NCI-H2029 treated with DMSO at 0.1 percent for 48 hours (cell line): ENCODE data around the gene ERBB4.
"Not testable (repeated sequence)": the region's sequence is repeated elsewhere in the genome, so short reads cannot be mapped to it uniquely, and the experiment has no call there.

Source experiments
- DNase-seq: peaks from one replicate; lab custom pipeline; 2025; lab: John Stamatoyannopoulos, UW

ERBB4 gene

DNA sequence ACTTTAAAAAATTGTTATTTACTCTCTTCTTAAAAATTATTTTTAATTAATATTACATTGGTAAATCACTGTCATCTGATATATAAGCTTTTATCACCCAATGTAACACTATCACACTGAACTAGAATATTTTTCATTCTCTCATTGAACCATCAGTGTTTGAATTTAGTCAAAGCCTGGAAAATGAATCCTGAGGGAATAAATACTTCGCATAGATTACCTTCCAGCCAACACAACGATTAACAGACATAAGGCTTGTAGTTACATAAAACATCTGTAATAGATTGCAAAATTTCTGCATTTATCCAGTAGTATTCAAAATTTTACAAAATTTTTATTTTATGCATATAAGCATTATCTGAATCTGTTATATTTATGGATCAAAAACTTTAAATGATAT, 314.9 kb downstream of the ERBB4 start:
- no peak for DNase-seq

DNA sequence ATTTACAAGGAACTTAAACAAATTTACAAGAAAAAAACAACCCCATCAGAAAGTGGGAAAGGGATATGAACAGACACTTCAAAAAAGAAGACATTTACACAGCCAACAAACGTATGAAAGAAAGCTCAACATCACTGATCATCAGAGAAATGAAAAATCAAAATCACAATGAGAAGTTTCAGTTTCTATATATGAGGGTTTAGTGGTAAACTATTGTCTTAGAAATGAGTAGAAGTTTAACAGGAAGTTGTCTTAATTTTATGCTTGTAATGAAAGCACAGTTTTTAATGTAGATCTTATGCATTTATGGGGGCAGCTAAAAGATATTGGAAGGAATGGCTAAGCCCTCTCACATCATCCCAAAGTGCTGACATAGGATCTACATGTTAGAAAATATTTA, 325.4 kb downstream of the ERBB4 start:
- no peak for DNase-seq

DNA sequence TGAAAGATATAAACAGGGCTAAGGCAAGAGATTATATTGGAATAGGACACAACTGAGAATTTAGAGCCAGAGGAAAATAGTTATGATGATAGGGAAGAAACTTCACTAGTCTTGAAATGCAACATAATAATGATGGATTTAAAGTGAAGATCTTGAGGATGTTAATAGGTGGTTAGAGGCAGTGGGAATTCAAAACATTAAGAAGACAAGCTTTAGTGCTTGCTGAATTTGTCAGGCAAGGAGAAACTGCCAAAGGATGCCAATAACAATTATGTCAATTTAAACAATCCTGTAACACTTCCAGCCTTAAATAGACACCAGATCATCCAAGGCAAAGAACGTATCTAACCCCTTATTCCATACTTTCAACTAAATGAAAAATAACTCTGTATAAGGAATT, 330.1 kb downstream of the ERBB4 start:
- DNase-seq, result no peak

DNA sequence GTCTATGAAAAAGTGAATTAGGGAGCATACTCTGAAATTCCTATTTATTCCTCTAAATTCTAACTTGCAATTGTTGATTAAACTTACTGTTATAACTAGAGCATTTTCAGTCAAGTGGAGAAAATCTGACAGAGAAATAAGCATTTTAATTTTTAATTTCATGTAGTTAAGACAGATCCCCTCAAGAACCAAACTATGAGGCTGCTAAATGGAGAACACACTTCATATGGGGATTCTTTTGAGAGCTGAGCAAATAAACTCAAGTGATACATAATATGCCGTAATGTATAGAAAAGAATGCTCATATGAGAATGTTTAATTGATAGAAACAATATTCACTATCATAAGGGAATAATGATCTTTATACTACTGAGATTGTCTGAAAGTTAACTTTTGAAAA, 340.8 kb downstream of the ERBB4 start:
- no peak for DNase-seq

DNA sequence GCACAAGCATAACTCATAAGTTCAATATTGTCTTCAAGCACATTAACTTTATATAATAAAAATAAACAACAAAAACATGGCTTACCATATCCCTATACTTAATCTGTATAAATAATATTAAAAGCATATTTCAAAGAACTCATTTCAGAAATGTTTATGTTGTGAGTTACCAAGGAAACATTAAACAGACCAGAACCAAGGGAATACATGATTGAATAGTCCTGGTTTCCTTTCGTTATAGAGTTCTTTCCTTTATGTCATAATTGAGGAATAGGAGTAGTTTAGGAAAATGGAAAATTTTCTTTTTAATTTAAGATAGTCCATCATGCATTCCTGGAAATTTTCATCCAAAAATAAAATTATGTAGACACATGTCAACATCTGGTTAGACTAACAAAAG, 343.0 kb downstream of the ERBB4 start:
- DNase-seq, result no peak

DNA sequence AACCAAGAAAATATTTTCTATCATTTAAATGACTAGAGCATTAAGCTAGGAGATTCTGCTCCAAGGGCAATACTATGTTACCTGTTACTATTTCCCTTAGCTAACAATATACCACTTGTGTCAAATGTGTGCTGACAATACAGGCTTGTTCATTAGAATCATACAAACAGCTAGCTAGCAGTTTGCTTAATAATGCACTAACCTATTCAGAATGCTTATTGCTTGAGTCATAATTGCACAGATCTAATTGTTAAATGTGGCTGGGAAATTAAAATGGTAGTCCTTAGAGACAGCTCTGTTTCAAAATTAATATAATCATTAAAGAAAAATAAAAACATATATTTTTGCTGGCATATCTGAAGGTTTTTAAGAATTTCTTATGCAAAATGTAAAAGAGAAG, 344.2 kb downstream of the ERBB4 start:
- DNase-seq, result no peak

DNA sequence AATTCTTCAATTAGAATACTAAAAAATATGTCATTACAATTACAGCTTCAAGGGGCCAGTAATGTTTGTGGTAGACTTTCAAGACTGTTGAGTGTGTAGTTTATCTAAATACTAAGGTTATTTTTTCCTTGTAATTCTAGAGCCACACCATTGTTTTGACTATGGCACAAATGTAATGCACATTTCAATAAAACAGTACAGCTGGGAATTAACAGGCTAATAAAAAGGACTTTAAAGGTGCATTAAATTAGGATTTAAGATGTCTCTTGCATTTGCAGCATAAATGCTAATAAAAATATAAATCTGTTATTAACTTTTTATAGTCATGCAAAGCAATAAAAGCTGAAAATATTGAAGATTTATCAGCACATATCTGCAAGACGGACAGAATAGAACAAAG, 344.8 kb downstream of the ERBB4 start:
- DNase-seq, result no peak

DNA sequence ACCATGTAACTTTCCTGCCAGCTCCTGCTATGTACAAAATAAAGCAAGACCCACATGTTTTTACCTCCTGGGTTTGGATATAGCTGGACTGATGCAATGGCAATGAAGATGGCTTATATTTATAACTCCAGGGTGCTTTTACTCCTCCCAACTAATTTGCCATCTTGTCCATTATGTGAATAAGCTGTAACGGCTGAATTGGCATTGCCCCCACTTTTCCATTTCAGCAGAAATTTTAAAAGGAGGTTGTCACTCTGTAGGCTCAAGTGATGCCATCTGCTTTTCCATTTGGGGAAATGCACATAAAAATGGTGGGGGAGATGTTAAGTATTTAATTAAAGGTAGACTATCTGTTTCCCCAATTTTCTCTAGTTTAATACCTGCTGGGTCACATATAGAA, 345.5 kb downstream of the ERBB4 start:
- DNase-seq, result no peak

DNA sequence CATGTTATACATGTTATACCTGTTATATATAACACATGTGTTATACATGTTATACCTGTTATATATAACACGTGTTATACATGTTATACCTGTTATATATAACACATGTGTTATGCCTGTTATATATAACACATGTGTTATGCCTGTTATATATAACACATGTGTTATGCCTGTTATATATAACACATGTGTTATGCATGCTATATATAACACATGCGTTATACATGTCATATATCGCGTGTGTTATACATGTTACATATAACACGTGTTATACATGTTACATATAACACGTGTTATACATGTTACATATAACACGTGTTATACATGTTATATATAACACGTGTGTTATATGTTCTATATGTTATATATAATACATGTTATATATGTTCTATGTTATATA, 347.2 kb downstream of the ERBB4 start:
- DNase-seq, result not testable (repeated sequence)

DNA sequence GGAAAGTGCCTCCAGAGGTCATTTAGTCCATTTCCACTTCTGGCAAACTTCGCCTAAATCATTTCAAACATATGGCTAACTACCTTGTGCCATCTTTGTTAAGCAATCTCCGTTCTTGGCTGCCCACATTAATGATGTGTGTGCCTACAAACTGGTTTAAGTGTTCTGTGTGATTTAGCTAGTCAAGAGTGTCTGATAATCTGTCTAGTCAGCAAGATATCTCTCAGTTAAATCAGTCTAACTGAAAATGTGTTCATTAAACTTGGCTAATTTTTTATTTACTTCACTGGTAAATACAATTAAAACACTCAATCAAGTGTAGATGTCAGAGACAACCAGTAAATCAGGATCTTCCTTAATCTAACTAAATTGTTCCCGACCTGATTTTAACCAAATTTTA, 352.4 kb downstream of the ERBB4 start:
- no peak for DNase-seq

DNA sequence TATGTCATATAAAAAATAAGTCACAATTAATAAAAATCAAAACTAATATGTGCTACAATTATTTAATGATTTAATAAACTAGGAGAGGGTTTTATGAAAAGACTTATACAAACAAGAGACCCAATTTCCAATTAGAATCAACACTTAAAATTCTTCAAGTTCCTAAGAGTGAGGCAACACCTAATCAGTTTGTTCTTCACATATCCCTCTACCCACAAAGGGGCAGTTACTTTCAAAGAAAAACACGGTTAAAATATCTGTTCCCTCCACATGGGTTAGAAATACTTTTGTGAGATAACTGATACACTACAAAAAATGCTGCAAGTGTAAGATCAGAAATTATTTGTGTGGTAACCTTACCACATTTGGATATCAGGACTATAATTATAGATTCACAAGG, 357.0 kb downstream of the ERBB4 start:
- DNase-seq, result no peak

DNA sequence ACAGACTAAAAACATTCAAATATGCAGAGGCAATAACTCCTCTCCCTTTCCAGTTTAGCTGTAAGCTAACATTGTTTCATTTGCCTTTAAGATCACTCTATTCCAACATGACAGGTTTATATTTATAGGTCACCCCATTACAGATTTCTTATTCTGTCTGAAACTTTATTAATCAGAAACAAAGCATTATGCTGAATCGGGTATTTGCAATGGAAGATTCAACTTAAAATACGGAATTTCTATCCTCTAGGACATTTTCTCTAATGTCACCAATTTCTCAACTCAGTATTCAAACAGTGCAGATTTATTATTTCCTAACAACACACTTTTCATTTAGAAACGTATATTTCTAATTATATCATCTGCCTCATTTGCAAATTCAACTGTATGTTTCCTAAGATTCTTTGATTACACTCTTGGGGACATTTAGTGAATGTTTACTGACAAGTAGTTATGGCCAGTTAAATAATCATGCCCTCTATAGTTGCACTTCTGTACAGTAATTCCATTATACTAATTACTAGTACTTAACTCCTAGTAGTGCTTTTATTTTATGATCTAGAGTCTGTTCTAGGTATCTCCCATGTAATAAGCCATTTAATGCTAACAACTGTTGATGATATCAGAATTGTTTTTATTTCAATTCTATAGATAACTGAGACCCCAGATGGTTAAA, 358.1 kb downstream of the ERBB4 start:
- no peak for DNase-seq

DNA sequence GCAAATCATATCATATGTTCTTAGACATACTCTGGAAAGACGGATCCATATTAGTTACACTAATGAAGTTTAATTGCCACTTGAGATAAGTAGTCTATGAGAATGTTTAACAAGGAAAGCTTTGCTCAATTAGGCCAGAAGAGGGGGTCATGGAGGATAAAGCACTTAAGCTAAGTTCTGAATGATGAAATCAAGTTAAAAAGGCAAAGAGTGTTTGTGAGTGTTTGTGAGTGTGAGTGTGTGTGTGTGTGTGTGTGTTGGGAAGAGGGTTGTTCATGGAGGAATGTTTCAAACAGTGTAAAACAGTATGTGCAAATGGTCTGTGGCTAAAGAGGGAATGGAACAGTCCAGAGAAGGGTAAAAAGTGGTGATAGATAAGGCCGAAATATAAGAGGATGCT, 360.9 kb downstream of the ERBB4 start:
- DNase-seq, result no peak

DNA sequence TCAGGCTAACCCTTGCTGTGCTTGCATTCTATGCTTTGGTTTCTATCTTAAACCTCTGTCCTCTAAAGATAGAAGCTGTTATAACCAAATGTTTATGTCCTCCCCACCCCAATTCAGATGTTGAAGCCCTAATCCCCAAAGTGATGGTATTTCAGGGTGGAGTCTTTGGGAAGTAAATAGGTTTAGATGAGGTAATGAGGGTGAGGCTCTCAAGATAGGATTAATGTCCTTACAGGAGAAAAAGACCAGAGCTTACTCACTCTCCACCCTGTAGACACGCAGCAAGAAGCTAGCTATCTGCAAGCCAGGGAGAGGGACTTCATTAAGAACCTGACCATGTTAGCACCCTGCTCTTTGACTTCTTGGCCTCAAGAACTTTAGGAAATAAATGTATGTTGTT, 362.5 kb downstream of the ERBB4 start:
- DNase-seq, result no peak

DNA sequence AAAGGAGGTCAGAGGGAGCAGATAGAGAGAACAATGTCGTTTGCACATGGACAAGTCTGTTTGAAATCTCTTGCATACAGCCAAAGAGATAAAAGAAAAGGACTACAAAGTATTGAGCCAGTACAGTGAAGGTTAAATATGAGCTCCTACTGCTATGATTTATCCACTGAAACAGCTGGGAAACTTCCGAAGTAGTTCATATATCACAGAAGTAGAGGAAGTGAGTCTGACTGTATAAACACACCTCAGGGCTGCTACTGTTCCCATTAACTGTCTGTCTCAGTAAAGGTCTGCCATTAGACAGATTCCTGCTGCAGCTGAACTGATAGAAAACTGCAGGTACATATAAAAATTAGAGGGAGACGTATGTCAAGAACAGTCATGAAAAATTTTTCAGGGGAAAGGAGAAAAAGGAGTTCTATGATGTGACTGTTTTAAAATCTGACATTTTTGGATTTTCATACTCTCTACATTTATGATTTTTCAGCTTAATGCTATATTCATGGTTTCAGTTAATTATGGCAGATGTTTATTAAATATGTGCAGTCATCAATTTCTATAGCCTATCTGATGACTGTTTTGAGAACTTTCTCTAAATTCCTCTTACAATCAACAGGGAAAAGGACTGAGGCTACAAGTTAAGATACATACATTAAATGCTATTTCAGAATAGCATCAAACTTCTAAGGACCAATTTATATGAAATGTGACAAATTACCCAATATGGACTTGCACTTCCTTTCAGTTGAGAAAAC, 364.7 kb downstream of the ERBB4 start:
- no peak for DNase-seq

DNA sequence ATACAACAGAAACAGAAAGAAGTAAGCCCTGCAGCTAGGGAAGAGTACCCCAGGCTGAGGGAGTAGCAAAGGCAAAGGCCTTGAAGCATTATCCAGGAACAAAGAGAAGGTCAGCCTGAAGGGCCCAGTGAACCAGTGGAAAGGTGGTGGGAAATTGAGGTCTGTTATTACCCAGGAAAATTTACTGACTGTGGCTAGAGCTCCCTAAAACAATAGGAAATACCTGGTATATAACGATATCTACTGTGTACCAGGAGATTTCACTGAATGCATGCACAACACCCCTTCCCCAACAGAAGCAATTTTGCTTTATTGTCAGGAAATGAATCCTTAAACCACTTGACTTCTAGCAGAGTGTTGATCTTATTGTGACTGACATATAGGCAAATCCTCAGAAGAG, 365.3 kb downstream of the ERBB4 start:
- no peak for DNase-seq

DNA sequence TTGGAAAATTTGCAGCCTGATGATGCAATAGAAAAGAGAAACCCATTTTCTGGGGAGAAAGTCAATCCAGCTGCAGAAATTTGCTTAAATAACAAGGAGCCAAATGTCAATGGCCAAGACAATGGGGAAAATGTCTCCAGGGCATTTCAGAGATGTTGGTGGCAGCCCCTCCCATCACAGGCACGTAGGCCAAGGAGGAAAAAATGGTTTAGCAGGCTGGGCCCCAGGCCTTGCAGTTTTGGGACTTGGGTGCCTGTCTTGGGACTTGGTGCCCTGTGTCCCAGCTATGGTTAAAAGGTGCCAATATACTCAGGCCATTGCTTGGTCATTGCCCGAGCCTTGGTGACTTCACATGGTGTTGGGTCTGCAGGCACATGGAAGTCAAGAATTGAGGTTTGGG, 368.2 kb downstream of the ERBB4 start:
- DNase-seq, result no peak

DNA sequence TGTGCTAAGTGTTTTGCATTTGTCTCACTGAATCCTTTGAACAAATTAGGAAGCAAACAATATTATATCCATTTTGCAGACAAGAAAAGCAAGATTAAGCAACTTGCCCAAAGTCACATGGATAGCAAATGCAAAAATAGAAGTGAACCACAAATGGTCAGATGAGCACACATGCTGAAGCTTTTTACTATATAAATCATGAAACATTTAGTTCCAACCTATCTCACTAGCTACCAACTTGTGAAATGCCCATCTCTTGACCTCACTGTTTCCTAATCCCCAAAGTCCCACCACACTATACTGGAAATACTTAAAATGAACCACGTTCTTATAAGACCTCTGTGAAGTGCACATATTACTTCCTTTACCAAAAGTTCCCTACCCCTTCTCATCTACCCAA, 380.5 kb downstream of the ERBB4 start:
- DNase-seq, result no peak

DNA sequence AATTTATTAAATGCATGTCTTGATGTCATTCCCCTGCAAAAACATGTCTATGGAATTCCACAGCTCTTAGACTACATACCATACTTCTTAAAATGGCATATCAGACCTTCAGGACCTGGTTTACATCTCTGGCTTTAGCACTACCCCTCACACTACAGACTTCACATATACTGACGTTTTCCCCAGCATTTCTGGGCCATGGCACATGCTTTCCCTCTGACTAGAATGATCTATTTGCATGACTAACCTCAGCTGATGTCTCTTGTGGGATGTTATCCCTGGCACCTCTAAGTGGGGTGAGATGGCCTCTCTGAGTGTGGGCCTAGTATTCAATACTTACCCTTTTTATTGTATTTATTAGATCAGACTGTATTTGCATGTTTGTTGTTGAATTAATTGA, 381.6 kb downstream of the ERBB4 start:
- DNase-seq, result no peak

DNA sequence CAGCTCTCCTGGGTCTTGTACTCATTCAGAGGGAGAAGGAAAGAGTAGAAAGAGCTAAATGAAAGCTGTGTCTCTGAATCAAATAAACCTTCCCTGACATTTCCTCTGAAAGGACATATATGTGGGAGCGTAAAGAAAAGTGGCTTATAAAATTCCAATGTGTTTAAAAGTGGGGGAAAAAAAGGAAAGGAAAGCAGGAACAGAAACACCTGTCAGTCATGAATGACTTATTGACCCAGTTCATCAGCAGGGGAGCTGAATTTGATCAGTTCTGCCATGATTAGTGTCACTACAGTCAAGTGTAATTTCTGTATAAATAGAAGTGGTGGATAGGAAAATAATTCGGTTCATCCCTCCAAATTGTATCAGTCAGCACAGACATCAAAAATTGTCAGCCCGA, 382.5 kb downstream of the ERBB4 start:
- DNase-seq, result no peak

DNA sequence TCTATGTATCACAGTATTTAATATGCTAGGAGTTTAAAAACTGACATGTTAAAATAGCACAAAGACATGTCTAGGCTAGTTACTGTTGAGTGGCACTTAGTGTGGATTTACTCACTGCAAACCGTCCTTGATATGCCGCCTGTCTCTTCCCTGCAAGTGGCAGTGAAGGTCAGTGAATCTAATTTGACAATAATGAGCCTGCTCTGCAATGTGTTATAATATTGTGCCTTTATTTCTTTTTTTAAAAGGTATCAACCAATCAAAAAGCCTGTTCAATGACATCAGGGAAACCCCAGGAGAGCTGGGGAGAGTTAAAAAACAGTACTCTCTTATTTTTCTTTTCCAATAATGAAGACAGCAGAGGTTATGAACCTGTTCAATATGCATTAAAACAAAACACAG, 384.1 kb downstream of the ERBB4 start:
- DNase-seq, result no peak

DNA sequence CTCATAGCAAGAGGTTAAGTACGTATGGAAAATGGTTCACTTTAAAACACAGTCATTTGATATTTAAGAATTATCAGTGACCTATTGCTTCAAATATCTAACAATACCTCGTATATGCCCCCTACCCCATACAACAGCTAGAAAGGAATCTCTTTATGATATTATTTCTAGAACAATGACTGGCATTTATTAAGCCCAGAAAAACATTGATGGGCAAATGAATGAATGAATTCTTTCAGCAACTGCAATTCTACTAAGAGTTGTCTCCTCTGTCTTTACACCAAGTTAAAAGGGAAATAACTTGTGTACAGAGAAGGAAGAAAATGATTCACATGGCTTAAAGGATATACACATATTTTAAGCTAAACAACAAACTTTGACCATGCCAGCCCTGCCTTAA, 384.7 kb downstream of the ERBB4 start:
- DNase-seq, result no peak

DNA sequence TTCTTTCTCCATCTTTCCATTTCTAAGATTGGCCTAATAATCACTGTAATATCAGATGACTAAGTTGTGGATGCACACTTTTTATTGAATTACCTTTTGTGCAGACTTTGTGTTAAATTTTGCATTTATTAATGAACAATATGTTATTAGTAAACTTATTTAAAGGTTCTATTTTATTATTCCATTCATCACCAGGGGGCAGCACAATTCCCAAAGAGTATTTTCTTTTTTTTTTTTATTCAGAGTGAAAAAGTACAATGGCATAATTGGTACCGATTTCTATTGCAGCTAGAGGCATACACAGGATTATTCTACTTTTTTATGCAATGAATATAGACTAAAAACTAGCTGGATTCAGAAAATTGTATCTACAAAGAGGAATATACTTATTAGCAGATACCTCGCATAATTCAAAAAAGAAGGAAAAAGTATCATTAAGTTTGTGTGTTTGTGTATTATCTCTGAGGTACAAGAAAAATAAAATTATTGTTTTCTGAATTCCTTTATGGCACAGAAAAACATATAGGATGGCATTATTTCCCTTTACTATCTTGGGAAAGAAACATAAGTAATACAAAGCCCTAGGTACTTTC, 390.6 kb downstream of the ERBB4 start:
- DNase-seq, result no peak

DNA sequence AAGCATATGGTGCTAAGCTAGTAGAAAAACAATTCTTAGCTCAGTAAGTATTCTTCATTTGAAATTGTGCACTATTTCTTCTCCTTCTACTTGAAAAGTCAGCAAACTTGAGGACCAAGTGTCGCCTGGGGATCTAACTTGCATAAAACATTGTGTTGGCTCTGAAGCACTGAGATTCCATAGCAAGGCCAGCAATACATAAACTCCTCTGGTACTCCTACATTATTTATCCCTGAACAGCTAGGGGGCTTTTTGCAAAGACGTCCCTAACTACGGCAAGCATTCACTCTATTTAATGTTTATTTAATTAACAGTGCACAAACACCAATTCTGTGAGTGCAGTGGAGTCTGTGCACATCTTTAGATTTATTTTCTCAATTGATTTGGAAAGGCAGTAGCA, 392.2 kb downstream of the ERBB4 start:
- DNase-seq, result no peak
